K562 (cell line): ENCODE results near the gene PGRMC2. TPM values are rescaled to one million over a fixed set of nuclear protein-coding genes. Genes with fewer than 3 reads are reported as not detected.
A peak's percentile ranks its signal among the peaks of the same experiment; 100 is the strongest.
"Not testable (repeated sequence)": the region's sequence is repeated elsewhere in the genome, so short reads cannot be mapped to it uniquely, and the experiment has no call there.

Experiments
- ATAC-seq: fragments of 200-7000 bp; cut with Tn5 transposase; 3 replicates; pipeline ENCODE4 v1.9.1; 2020; ENCODE audit warnings: moderate library complexity
- BruUV-seq: library from RNA; stranded (reverse); fragments of 400-500 nt; replicated peaks from 2 replicates; lab custom pipeline; 2021; lab: Mats Ljungman, UMichigan
- CTCF ChIA-PET: fragments of 300-600 bp; formaldehyde crosslinking; extraction: SDS; loops from one replicate; lab custom pipeline; 2021; ENCODE audit warnings: low intra/inter-chr PET ratio; lab: Yijun Ruan, JAX
- POLR2A ChIA-PET: fragments of 300-600, 350-650 bp; sonication (Branson Sonifier 250); formaldehyde crosslinking; extraction: SDS; loops from one replicate; lab custom pipeline; 2021; ENCODE audit warnings: antibody characterized with exemption, inconsistent platforms; lab: Yijun Ruan, JAX
- DNase-seq, 4 experiments: peaks; one replicate each; pipeline versions ENCODE4 v3.0.0 to v3.0.0-alpha.2; 2011 to 2018; ENCODE audit warnings: low spot score in 3 of 4, mixed read lengths in 3 of 4; ENCODE audit errors: extremely low read depth in 1 of 4
- FAIRE-seq: peaks from 2 replicates; lab custom pipeline; 2011; peaks lifted over from hg19 to GRCh38; lab: Jason Lieb, UNC
- H2AFZ ChIP-seq: 2 replicates; pipeline ENCODE4 v1.6.0; 2011; ENCODE audit warnings: low read depth, low read length, control low read depth, inconsistent platforms
- H3K27ac ChIP-seq: fragments of 200-600 bp; 3 replicates; pipeline ENCODE4 v1.8.0; 2011; ENCODE audit warnings: low read depth, mild to moderate bottlenecking, control low read depth, inconsistent platforms, low read length, moderate library complexity, mixed read lengths; ENCODE audit errors: extremely low read depth
- H3K27me3 ChIP-seq, 2 experiments: fragments of 300-600 bp in 1 of 2; 2 replicates in 1 of 2; 3 replicates in 1 of 2; pipeline versions ENCODE4 v1.6.0 to v1.8.0; 2011; ENCODE audit warnings: inconsistent platforms in 2 of 2, low read length in 2 of 2, mild to moderate bottlenecking in 1 of 2, mixed read lengths in 1 of 2, moderate library complexity in 1 of 2; ENCODE audit not compliant: control insufficient read depth in 2 of 2, insufficient read depth in 2 of 2
- H3K36me3 ChIP-seq: fragments of 300-600 bp; 3 replicates; pipeline ENCODE4 v1.8.0; 2011; ENCODE audit warnings: mild to moderate bottlenecking, low read length, inconsistent platforms; ENCODE audit not compliant: control insufficient read depth, insufficient read depth
- H3K4me1 ChIP-seq, 2 experiments: fragments of 200-600 bp in 1 of 2; replicated peaks in 1 of 2; 2 replicates in 1 of 2; 3 replicates in 1 of 2; pipeline versions ENCODE4 v1.5.1 to v1.8.0; 2011; ENCODE audit warnings: inconsistent platforms in 2 of 2, low read length in 2 of 2, mild to moderate bottlenecking in 1 of 2, mixed read lengths in 1 of 2, moderate library complexity in 1 of 2; ENCODE audit not compliant: control insufficient read depth in 2 of 2, insufficient read depth in 2 of 2
- H3K4me2 ChIP-seq: 2 replicates; pipeline ENCODE4 v1.6.1; 2011; ENCODE audit warnings: low read length, control low read depth, inconsistent platforms, mixed read lengths; ENCODE audit not compliant: insufficient read depth
- H3K4me3 ChIP-seq: fragments of 200-600 bp; sonication (generic), shearing (Covaris generic); 2 replicates; pipeline ENCODE4 v1.5.1; 2016; ENCODE audit warnings: control low read depth, inconsistent platforms
- H3K79me2 ChIP-seq: fragments of 200-600 bp; 3 replicates; pipeline ENCODE4 v1.8.0; 2011; ENCODE audit warnings: low read length, inconsistent platforms; ENCODE audit not compliant: control insufficient read depth, insufficient read depth
- H3K9ac ChIP-seq, 2 experiments: 2 replicates each; pipeline versions ENCODE4 v1.6.0 to v1.6.1; 2011; ENCODE audit warnings: low read depth in 2 of 2, low read length in 2 of 2, control low read depth in 1 of 2, inconsistent platforms in 1 of 2, mild to moderate bottlenecking in 1 of 2, mixed read lengths in 1 of 2; ENCODE audit not compliant: insufficient read depth in 1 of 2
- H3K9me1 ChIP-seq: one replicate; pipeline ENCODE4 v1.6.0; 2011; ENCODE audit warnings: inconsistent platforms, mild to moderate bottlenecking, low read length, moderate library complexity; ENCODE audit not compliant: control insufficient read depth, insufficient read depth
- H3K9me3 ChIP-seq: replicated peaks from 2 replicates; pipeline ENCODE4 v1.5.1; 2011; ENCODE audit warnings: low read depth, low read length, inconsistent platforms; ENCODE audit not compliant: control insufficient read depth, insufficient read depth
- H4K20me1 ChIP-seq: replicated peaks from 2 replicates; pipeline ENCODE4 v1.6.1; 2011; ENCODE audit warnings: low read length, inconsistent platforms, mixed read lengths; ENCODE audit not compliant: control insufficient read depth, insufficient read depth
- AFF4 ChIP-seq: sonication (generic); formaldehyde crosslinking; IDR thresholded peaks from 2 replicates; pipeline ENCODE4 v1.8.0; 2023; ENCODE audit warnings: mild to moderate bottlenecking, missing genetic modification reagents
- CC2D1A ChIP-seq: fragments of 450-650 bp; IDR thresholded peaks from 2 replicates; pipeline ENCODE4 v1.6.1; 2017; ENCODE audit warnings: mild to moderate bottlenecking
- CHD2 ChIP-seq: IDR thresholded peaks from 2 replicates; pipeline ENCODE4 v1.6.1; 2011; ENCODE audit warnings: low read depth, low read length
- CREB3L1 ChIP-seq: fragments of 450-650 bp; IDR thresholded peaks from 2 replicates; pipeline ENCODE4 v1.6.1; 2014; ENCODE audit warnings: low read depth, mild to moderate bottlenecking, moderate library complexity, borderline replicate concordance
- ELF1 ChIP-seq: fragments of 200-800 bp; sonication (Bioruptor generic); IDR thresholded peaks from 2 replicates; pipeline ENCODE4 v1.6.1; 2016; ENCODE audit warnings: missing genetic modification characterization, missing compliant biosample characterization
- EP400 ChIP-seq: fragments of 450-650 bp; IDR thresholded peaks from 2 replicates; pipeline ENCODE4 v1.6.1; 2017; ENCODE audit warnings: antibody characterized with exemption, mild to moderate bottlenecking, moderate library complexity
- GABPB1 ChIP-seq: sonication (generic); formaldehyde crosslinking; IDR thresholded peaks from 2 replicates; pipeline ENCODE4 v1.8.0; 2022; ENCODE audit warnings: mild to moderate bottlenecking, missing genetic modification reagents
- KAT7 ChIP-seq: sonication (generic); formaldehyde crosslinking; IDR thresholded peaks from 2 replicates; pipeline ENCODE4 v1.8.0; 2022; ENCODE audit warnings: missing genetic modification reagents, mild to moderate bottlenecking, borderline replicate concordance
- KDM5B ChIP-seq: fragments of 200-600 bp; sonication (generic); IDR thresholded peaks from 2 replicates; pipeline ENCODE4 v1.6.1; 2012; ENCODE audit warnings: low read depth, mild to moderate bottlenecking, moderate library complexity, low read length, control low read depth, inconsistent platforms; ENCODE audit not compliant: insufficient replicate concordance
- MYC ChIP-seq, 2 experiments: fragments of 250-450 bp in 1 of 2; sonication (Bioruptor Pico) in 1 of 2; IDR thresholded peaks; 2 replicates each; pipeline versions ENCODE4 v1.5.1 to v1.6.1; 2012 to 2021; ENCODE audit warnings: low read depth in 2 of 2, borderline replicate concordance in 1 of 2, improper control_type of control experiment in 1 of 2, low read length in 1 of 2, mild to moderate bottlenecking in 1 of 2, moderate library complexity in 1 of 2
- PHF8 ChIP-seq: fragments of 200-600 bp; sonication (generic); IDR thresholded peaks from 2 replicates; pipeline ENCODE4 v1.6.1; 2012; ENCODE audit warnings: mixed run types, mild to moderate bottlenecking, inconsistent platforms, low read length, moderate library complexity, borderline replicate concordance
- SP1 ChIP-seq: sonication (generic); formaldehyde crosslinking; IDR thresholded peaks from 2 replicates; pipeline ENCODE4 v1.8.1; 2022; ENCODE audit warnings: mild to moderate bottlenecking, missing genetic modification reagents
- TAF7 ChIP-seq: fragments of 450-650 bp; IDR thresholded peaks from 2 replicates; pipeline ENCODE4 v1.6.1; 2016; ENCODE audit warnings: missing genetic modification characterization, missing compliant biosample characterization
- ZFX ChIP-seq: sonication (generic); formaldehyde crosslinking; IDR thresholded peaks from 2 replicates; pipeline ENCODE4 v1.8.0; 2022; ENCODE audit warnings: mild to moderate bottlenecking, missing genetic modification reagents, moderate library complexity
- ZNF766 ChIP-seq: fragments of 200-800 bp; sonication (Bioruptor generic); conservative IDR thresholded peaks from 2 replicates; pipeline ENCODE4 v1.6.1; 2016; ENCODE audit warnings: missing genetic modification characterization, missing compliant biosample characterization
- WGBS: fragments of 100-300 bp; shearing (Covaris generic); methylation state at CpG from one replicate; pipeline ENCODE4 v1.1.6; 2016; ENCODE audit warnings: low coverage, mixed read lengths; ENCODE audit not compliant: insufficient coverage; ENCODE audit errors: missing lambda C conversion rate; 5-methylcytosine and 5-hydroxymethylcytosine counted together
- in situ Hi-C: fragments of 300-500 bp; cut with MboI; formaldehyde crosslinking; loops from 4 replicates; pipeline ENCODE4 v1.15.0; 2018; ENCODE audit warnings: inconsistent platforms, mixed read lengths
- intact Hi-C: fragments of 100-400 bp; cut with micrococcal nuclease; formaldehyde crosslinking; loops from 2 replicates; pipeline ENCODE4 v1.14.2; 2022
- polyA plus RNA-seq, 8 experiments: library from polyadenylated mRNA; depleted of rRNA in 4 of 8; stranded (reverse) in 5 of 8; unstranded in 3 of 8; fragments of >200 nt; fragmentation: Nextera tagmentation in 2 of 8; fragmentation: Illumina TruSeq in 1 of 8; extraction: Ambion mirVana in 2 of 8; extraction: Trizol in 1 of 8; gene quantifications; 2 replicates each; pipeline versions ENCODE4 v1.2.1 to v1.2.3, GENCODE V29; 2011 to 2014; ENCODE audit warnings: inconsistent platforms in 1 of 8, missing spikeins in 1 of 8
- total RNA-seq, 7 experiments: library from RNA; depleted of rRNA in 6 of 7; stranded (reverse); fragments of >200 nt in 6 of 7; fragmentation: Illumina TruSeq in 2 of 7; extraction: Trizol in 2 of 7; gene quantifications; 2 replicates each; pipeline versions ENCODE4 v1.2.1 to v1.2.3, GENCODE V29; 2011 to 2021; ENCODE audit warnings: low replicate concordance in 1 of 7

The PGRMC2 gene
- total and polyA plus RNA-seq, 9 of the 15 experiments (the other 6 are each of a cell fraction or from before 2014, with no cell fraction given), result 12.4 to 81.3 (median 22.7) TPM

- TF ChIP-seq CREB3L1 (peak; percentile 82), ELF1 (peak; percentile 39; the same call in 1 of the 2 replicates), SP1 (peak; percentile 68), CC2D1A (peak; percentile 42; the same call in 1 of the 2 replicates), KDM5B (peak; percentile 45), GABPB1 (CRISPR knock-in tag) (0 out of 2 replicates have a peak, but pooled peaks have one; percentile 36), PHF8 (peak; percentile 39; the same call in 1 of the 2 replicates), AFF4 (peak; percentile 69; the same call in 1 of the 2 replicates), CHD2 (peak; percentile 55; the same call in 1 of the 2 replicates), KAT7 (peak; percentile 85; the same call in 1 of the 2 replicates), EP400 (peak; percentile 64; the same call in 1 of the 2 replicates), MYC (IDR thresholded peaks at IDR 0.05; ENCODE audit: low read depth, low read length) (0 out of 2 replicates have a peak, but pooled peaks have one; percentile 40), TAF7 (tag) (peak; percentile 55; the same call in 1 of the 2 replicates), ZFX (CRISPR knock-in tag) (peak; percentile 86), ZNF766 (0 out of 2 replicates have a peak, but pooled peaks have one; percentile 39)
- TF ChIP-seq MYC (CRISPR knock-in tag; IDR thresholded peaks at IDR 0.05; ENCODE audit: borderline replicate concordance, low read depth), result not testable (repeated sequence)
- TF ChIP-seq, all 486 proteins: peak for 15; not testable (repeated sequence) for 471
- H3K27ac ChIP-seq, intact Hi-C loops: not testable (repeated sequence)
Observed at GRCh38 chr4:128245391-128245790, 42.2 kb downstream of the PGRMC2 start.

More at GRCh38 chr4:128245391-128245790, 42.2 kb downstream of the PGRMC2 start:
- H3K9ac ChIP-seq, H3K4me3 ChIP-seq, H3K79me2 ChIP-seq, H3K9me3 ChIP-seq, H3K36me3 ChIP-seq, H3K27me3 ChIP-seq, in situ Hi-C loops, FAIRE-seq, BruUV-seq, DNase-seq, POLR2A ChIA-PET, H4K20me1 ChIP-seq, CTCF ChIA-PET, ATAC-seq, H3K4me1 ChIP-seq, H3K9me1 ChIP-seq: not testable (repeated sequence)
- H3K4me2 ChIP-seq, result peak overlapping the region; percentile 19; the same call in 1 of the 2 replicates
- WGBS, result 17% methylated on average over 5 of the region's 5 CpGs
- H2AFZ ChIP-seq, result peak overlapping the region; percentile 20; the same call in 1 of the 2 replicates
